ENCODE results near the gene THOP1.
"Not testable (repeated sequence)": the region's sequence is repeated elsewhere in the genome, so short reads cannot be mapped to it uniquely, and the experiment has no call there.

The THOP1 gene

DNA sequence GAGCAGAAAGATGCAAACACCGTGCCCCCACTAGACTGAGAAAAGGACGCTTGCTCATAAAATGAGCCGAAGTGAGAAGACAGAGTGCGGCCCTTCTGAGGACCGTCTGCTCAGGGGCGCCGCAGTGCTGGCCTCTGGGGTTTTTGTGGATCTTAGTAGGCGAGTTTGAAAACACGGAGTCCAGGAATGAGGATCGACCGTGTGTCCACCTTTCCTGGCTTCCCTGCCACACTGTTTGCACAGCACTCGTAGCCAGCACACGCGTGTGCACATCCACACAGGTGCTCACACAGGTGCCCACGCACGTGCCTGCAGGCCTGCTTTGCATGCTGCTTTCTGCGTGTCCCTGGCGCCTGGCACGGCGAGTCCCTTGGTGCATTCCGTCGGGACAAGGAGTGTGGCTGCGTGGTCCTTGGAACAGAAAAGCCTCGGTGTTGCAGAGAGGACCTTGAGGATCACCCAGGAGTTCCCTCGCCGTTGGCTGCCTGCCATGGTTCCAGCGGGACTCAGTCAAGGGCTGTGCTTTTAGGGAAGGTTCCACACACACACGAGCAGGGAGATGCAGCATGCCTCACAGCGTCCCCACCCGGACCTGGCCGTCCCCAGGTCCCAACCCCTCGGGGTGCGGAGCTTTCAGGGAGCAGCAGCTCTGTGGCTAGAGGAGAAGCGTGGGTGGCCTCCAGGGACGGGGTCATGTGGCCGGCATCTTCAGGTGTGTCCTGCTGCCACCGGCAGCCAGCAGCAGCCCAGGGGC lies 24.3 kb downstream of the THOP1 start:
- H3K36me3 Mint-ChIP-seq = peaks cover 11% of the 10 kb centered on the region
- no peaks in the 10 kb centered on the region for H3K27me3 Mint-ChIP-seq
- CTCF ChIA-PET = no interaction called here
- no peak for DNase-seq
- H3K4me3 Mint-ChIP-seq = no peak overlapping the region
- no peaks in the 10 kb centered on the region for H3K4me1 Mint-ChIP-seq
- no peaks in the 10 kb centered on the region for H3K9me3 Mint-ChIP-seq
- H3K27ac Mint-ChIP-seq = no peak overlapping the region

DNA sequence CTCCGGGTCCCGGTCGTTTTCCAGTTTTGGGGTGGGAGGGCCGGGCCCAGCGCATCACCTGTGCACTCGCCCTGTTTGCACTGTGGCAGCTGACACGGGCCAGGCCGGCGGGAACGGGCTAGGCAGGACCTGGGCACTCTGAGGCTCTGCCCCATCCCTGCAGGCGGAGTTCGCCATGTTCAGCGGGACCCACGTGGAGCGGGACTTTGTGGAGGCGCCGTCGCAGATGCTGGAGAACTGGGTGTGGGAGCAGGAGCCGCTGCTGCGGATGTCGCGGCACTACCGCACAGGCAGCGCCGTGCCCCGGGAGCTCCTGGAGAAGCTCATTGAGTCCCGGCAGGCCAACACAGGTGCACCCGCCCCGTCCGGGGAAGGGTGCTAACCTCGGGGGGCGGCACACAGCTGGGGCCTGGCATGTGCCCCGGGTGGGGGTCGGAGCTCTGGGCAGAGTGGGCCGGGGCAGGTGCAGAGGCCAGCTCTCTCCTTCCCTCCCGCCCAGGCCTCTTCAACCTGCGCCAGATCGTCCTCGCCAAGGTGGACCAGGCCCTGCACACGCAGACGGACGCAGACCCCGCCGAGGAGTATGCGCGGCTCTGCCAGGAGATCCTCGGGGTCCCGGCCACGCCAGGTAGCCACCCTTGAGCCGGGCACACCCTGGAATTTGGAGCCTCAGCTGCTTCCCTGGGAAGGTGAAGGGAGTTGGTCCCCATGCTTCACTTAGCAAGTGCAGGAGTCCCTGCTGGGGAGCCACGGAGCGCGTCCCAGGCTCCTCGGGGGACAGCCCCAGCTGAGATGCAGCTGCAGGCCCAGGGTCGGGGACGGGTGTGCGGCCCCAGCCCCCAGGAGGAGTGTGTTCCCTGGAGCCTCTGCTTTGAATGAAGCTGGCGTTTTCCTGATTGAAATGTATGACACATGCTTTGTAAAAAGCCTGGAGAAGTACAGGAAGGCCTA lies 25.1 kb downstream of the THOP1 start:
- Mint-ChIP-seq H3K36me3 (peaks cover 9% of the 10 kb centered on the region), H3K27ac (no peak overlapping the region), H3K4me1 (no peaks in the 10 kb centered on the region), H3K9me3 (no peaks in the 10 kb centered on the region), H3K4me3 (no peak overlapping the region), H3K27me3 (no peaks in the 10 kb centered on the region)
- CTCF ChIA-PET = no interaction called here
- no peak for DNase-seq

DNA sequence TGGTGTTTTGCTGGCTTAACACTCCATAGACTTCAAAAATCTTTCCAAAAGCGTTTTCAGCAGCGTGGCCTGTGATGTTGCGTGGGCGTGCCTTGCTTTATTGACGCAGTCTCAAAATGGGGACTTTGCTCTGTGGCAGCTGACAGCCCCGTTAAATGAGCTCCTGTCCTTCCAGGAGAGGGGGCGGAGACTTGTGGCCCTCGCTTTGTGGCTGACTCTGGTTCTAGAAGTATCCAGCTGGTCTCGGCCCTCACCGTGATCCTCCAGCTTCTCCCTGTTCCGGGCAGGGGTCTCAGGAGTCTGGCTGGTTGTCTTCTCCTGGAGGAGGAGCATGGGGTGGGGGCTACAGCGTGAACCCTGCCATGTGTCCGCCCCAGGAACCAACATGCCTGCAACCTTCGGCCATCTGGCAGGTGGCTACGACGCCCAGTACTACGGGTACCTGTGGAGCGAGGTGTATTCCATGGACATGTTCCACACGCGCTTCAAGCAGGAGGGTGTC lies 26.0 kb downstream of the THOP1 start:
- peak overlapping the region; percentile 7 for H3K27ac Mint-ChIP-seq
- H3K4me3 Mint-ChIP-seq = no peak overlapping the region
- H3K36me3 Mint-ChIP-seq = peaks cover 7% of the 10 kb centered on the region
- H3K4me1 Mint-ChIP-seq = no peaks in the 10 kb centered on the region
- H3K9me3 Mint-ChIP-seq = no peaks in the 10 kb centered on the region
- CTCF ChIA-PET = no interaction called here
- no peaks in the 10 kb centered on the region for H3K27me3 Mint-ChIP-seq
- DNase-seq = no peak

DNA sequence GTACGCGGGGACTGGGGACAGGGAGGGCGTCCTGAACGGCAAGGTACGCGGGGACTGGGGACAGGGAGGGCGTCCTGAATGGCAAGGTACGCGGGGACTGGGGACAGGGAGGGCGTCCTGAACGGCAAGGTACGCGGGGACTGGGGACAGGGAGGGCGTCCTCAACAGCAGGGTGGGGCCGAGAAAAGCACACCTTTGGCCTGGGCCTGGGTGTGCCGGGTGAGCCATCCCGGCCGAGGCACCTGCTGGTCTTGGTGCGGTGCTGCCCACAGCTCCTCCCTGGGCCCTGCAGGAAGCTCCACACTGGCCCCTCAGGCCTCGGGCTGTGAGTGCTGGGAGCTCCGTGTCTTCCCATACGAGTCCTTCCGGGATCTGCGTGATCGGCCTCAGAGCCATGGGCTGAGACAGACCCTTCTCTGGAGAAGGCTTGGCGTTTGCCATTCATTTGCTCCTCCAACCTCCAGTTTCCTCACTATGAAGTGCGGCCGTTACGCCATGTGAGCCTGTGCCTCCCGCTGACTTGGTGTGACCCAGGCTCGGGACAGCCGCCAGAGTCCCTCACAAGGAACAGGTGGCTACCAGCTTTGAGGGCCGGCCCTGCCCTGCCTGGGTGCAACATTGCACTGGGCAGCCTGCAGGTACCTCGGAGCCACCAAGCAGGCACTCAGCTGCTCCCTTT lies 26.6 kb downstream of the THOP1 start:
- Mint-ChIP-seq H3K4me1 (no peaks in the 10 kb centered on the region), H3K27me3 (no peaks in the 10 kb centered on the region), H3K4me3 (no peak overlapping the region), H3K36me3 (peaks cover 7% of the 10 kb centered on the region), H3K9me3 (no peaks in the 10 kb centered on the region), H3K27ac (no peak overlapping the region)
- DNase-seq = no peak
- CTCF ChIA-PET = no interaction called here

DNA sequence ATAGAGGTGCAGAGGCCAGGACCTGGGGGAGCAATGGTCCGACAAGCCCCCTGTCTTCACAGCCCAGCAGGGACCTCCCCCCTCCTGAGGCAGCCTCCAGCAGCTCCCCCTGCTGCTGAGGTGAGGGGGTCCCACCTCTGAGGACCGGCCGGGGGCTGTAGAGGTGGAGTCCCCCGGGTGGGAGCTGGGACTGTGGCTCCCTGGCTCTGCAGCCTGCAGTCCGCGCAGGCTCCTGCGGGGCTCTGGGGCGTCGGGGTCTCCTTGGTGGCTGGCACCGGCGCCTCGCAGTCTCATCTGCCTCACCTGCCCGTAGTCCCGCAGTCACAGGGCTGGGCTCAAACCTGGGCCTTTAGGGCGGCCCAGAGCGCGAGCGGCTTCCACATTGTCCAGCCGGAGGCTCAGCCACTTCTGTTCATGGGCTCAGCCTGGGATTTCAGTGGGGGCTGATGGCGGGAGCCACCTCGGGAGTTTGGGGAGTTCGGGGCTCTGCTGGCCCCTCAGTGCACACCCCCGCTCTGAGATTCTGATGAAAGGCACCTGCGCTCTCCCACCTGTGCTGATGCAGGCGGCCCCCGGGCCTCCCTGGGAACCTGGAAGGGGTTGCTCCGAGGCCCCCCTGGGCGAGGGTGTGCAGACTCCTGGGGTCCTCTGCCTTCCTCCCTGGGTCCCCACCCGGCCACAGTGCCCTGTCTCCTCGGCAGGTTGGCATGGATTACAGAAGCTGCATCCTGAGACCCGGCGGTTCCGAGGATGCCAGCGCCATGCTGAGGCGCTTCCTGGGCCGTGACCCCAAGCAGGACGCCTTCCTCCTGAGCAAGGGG lies 27.3 kb downstream of the THOP1 start:
- no peak for DNase-seq
- Mint-ChIP-seq H3K4me1 (no peaks in the 10 kb centered on the region), H3K9me3 (no peaks in the 10 kb centered on the region), H3K4me3 (no peak overlapping the region), H3K36me3 (peaks cover 7% of the 10 kb centered on the region), H3K27ac (no peak overlapping the region), H3K27me3 (no peaks in the 10 kb centered on the region)
- CTCF ChIA-PET = no interaction called here

DNA sequence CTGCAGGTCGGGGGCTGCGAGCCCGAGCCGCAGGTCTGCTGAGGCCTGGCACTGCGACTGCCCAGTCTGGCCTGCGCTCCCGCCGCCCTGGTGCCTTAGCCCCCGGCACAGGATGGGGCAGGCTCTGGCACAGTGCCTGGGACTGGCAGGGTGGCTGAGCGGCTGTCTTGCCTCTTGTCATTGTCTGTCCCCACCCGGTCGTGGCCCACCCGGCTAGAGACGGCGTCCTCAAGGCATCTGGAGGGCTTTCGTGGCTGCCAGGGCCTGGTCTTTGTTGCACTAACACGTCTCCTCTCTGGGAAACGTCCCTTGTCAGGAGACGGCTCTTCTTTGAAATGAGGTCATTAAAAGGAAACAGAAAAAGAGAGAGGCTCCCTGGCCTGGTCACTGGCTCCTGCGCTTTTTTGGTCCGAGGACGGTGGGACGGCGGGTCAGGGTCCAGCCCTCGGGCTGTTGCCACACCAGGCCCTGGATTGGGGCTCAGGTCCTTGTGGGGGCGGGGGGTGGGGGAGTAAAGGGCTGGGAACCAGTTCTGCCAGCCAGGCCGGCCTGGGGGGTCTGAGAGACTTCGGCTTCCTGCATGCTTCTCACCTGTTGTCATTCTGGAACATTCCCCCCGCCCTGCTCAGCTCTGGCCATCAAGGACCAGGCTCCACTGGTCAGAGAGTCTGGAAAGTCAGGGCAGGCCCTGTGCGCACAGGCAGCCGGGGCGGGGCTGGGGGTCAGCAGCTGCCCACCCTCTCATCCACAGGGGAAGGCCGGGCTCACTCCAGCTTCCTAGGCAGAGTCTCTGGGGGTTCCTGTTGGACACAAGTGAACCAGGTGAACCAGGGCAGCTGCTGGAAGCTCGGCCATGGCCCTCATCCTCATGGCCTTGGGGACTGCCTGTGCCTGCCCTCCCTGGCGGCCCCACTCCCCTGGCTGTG lies 28.2 kb downstream of the THOP1 start:
- CTCF ChIA-PET = no interaction called here
- Mint-ChIP-seq H3K27ac (no peak overlapping the region), H3K4me3 (no peak overlapping the region), H3K9me3 (no peaks in the 10 kb centered on the region), H3K36me3 (peaks cover 7% of the 10 kb centered on the region), H3K4me1 (no peaks in the 10 kb centered on the region), H3K27me3 (no peaks in the 10 kb centered on the region)
- DNase-seq = no peak

DNA sequence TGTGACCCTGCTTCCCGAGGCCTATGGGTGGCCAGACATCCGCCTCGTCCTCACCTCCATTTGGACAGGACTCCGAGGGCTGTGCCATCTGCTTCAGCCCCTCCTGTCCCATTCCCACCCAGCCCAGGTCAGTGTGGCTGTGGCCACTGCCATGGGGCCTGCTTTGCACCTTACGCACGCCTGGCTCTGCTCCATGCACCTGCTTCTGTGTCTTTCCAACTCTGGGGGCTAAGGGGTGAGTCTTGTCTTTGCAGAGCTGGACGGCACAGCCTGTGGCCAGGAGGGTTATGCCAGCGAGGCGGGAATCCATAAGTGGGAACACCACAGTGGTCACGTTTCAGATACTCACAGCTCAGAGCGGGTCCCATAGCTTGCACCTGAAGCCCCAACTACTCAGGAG lies 29.1 kb downstream of the THOP1 start:
- DNase-seq = no peak
- H3K27ac Mint-ChIP-seq = no peak overlapping the region
- no peaks in the 10 kb centered on the region for H3K36me3 Mint-ChIP-seq
- H3K9me3 Mint-ChIP-seq = no peaks in the 10 kb centered on the region
- H3K4me3 Mint-ChIP-seq = no peak overlapping the region
- CTCF ChIA-PET = no interaction called here
- H3K4me1 Mint-ChIP-seq = no peaks in the 10 kb centered on the region
- no peaks in the 10 kb centered on the region for H3K27me3 Mint-ChIP-seq

DNA sequence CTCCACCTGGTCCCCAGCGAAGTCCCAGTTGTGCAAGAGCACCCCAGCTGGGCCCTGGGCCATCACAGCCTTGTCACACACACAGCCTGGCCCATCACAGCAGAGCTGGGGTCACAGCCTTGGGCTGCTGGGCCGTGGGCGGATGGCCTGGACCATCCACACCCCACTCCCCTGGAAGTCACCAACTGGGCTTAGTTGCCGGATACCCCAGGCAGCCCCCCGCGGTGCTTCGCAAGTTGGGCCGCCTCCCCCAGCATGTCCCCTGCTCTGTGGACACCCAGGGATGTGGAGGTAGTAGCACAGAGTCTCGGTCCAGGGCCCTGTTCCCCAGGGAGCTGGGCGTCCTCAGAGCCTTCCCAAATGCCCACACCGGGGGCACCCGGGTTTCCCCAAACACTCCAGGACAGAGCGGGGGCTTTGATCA lies 29.9 kb downstream of the THOP1 start:
- Mint-ChIP-seq H3K9me3 (no peaks in the 10 kb centered on the region), H3K27me3 (no peaks in the 10 kb centered on the region), H3K4me1 (peaks cover 1% of the 10 kb centered on the region), H3K27ac (no peak overlapping the region), H3K36me3 (no peaks in the 10 kb centered on the region), H3K4me3 (no peak overlapping the region)
- CTCF ChIA-PET = no interaction called here
- no peak for DNase-seq

DNA sequence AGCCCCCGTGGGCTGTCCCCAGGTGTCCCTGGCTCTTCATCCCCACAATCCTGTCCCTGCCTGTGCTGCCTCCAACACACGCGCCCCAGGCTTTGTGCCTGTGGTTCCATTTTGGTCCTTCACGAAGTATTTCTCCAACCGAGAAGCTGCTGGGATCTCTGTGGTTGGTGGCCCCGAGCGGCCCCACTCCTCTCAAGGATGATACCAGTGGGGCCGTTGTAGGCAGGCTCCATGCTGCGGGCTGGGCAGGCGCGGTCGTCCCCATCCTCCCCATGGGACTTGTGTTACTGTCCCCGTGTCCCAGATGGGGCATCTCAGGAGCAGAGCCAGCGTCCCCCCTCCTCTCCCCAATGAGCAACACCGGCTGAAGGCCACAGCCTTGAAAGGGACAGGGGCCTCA lies 30.6 kb downstream of the THOP1 start:
- Mint-ChIP-seq H3K9me3 (no peaks in the 10 kb centered on the region), H3K4me1 (peaks cover 7% of the 10 kb centered on the region), H3K4me3 (no peak overlapping the region), H3K27me3 (no peaks in the 10 kb centered on the region), H3K27ac (no peak overlapping the region), H3K36me3 (no peaks in the 10 kb centered on the region)
- CTCF ChIA-PET = no interaction called here
- DNase-seq = no peak

DNA sequence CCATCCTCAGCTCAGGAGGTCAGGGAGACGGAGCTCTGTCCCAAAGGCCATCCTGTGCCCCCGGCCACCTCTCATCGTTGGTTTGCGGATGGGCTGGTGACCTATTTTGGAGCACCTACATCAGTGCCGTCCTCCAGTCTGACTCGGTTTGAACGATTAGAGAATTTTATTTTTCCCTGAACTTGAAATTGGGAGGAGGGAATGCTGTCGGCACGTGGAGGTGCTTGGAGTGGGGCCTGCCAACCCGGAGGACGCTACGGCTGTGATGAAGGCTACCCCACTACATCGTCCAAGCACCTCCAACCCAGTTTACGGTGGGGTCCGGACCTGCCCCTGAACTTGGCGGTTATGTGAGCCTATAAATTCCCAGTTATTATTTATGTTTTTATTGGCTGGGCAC lies 31.3 kb downstream of the THOP1 start:
- DNase-seq = no peak
- H3K4me3 Mint-ChIP-seq = no peak overlapping the region

DNA sequence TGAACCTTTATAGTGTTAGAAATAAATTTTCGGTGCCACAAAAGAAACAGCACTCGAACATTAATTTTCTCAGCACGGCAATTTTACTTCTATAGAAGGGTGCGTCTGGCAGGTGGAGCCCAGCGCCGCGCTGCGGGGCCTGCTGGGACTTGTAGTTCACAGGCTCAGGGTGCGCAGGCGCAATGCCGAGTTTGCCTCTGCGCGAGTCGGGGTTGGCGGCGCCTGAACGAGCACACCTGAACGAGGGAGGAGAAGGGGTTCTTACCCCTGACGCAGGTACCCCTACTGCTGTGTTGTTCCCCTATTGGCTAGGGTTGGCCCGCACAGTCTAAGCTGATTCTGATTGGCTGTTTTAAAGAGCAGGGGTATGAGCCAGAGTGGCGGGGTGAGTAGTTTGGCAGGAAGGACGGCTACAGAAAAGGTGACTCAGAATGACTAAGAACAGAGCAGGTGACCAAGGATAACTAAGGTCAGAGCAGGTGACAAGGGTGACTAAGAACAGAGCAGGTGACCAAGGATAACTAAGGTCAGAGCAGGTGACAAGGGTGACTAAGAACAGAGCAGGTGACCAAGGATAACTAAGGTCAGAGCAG lies 32.0 kb downstream of the THOP1 start:
- H3K36me3 Mint-ChIP-seq, CTCF ChIA-PET, H3K27ac Mint-ChIP-seq: not testable (repeated sequence)

More for the DNA sequence above, 31.3 kb downstream of the THOP1 start:
- no peak overlapping the region for H3K27ac Mint-ChIP-seq
- CTCF ChIA-PET = no interaction called here
- no peaks in the 10 kb centered on the region for H3K27me3 Mint-ChIP-seq
- H3K36me3 Mint-ChIP-seq = no peaks in the 10 kb centered on the region
- peaks cover 9% of the 10 kb centered on the region for H3K4me1 Mint-ChIP-seq
- no peaks in the 10 kb centered on the region for H3K9me3 Mint-ChIP-seq

DNA sequence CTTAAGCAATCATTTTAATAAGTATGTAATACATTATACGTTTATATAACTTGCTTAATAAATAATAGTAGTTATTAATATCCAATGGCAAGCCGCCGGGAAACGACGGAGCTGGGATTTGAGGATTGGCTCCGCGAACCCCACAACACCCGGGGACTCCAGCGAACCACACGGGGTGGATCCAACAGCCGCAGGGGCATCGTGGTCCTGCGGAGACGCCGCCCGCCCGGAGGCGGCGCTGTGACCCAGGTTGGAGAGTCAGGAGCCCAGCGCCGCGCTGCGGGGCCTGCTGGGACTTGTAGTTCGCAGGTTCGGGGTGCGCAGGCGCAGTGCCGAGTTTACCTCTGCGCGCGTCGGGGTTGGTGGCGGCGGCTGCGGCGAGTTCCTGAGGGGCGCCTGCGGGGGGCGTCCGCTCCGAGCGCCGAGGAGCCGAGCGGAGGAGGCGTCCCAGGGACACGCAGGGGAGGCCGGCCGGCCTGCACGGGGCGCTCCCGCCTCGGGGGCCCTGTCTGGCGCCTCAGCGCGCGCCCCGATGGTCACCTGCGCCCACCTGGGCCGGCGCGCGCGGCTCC lies 34.3 kb downstream of the THOP1 start, which contains the start of gene ZNF554:
ZNF554 (plus strand) TSS at position 329 of the 572 bp plus-strand sequence; CDS start at position 533, 204 bp downstream.
- peak within 1 kb of the TSS; percentile 82 for H3K4me3 Mint-ChIP-seq
- H3K36me3 Mint-ChIP-seq = peaks cover 3% of the 10 kb centered on the region
- CTCF ChIA-PET = interaction anchor here (0.6 to 1.1 kb wide), 3 partner anchors 23 to 257 kb away, joined by 3 read pairs; no protein-coding TSS in a partner anchor
- peaks cover 2% of the 10 kb centered on the region for H3K9me3 Mint-ChIP-seq
- peak; percentile 98 for DNase-seq
- H3K4me1 Mint-ChIP-seq = peaks cover 9% of the 10 kb centered on the region
- H3K27me3 Mint-ChIP-seq = no peaks in the 10 kb centered on the region
- peak within 1 kb of the TSS; percentile 75 for H3K27ac Mint-ChIP-seq

More for the DNA sequence above, 32.0 kb downstream of the THOP1 start:
- not testable (repeated sequence) for DNase-seq, H3K4me1 Mint-ChIP-seq, H3K9me3 Mint-ChIP-seq, H3K4me3 Mint-ChIP-seq, H3K27me3 Mint-ChIP-seq
